Measurements from ENCODE around the gene FERMT1.
"Not testable (repeated sequence)": the region's sequence is repeated elsewhere in the genome, so short reads cannot be mapped to it uniquely, and the experiment has no call there.

FERMT1 gene

DNA sequence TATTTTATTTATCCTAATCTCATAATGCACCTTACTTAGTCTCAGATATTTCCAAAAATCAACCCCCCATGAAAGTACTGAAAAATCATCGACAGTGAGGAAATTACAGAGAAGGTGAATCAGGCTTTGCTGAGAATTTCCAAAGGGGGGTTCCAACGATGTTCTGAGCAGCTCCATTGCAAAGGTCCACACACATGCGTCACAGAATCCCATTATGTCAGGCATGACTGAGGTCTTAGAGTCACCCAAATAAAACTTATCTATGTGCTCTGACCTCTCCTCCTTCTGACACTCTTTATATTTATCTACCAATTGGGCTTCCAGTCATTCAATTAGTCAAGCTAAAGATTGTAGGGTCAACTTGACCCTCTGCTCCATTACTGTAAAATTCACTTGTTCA is 56.2 kb downstream of the FERMT1 start:
- no peak for DNase-seq

- DNase-seq: no peak
Measured at GRCh38 chr20:6061544-6061943, 61.3 kb downstream of the FERMT1 start.

- no peak for DNase-seq
Measured at GRCh38 chr20:6060213-6060612, 62.6 kb downstream of the FERMT1 start.

DNA sequence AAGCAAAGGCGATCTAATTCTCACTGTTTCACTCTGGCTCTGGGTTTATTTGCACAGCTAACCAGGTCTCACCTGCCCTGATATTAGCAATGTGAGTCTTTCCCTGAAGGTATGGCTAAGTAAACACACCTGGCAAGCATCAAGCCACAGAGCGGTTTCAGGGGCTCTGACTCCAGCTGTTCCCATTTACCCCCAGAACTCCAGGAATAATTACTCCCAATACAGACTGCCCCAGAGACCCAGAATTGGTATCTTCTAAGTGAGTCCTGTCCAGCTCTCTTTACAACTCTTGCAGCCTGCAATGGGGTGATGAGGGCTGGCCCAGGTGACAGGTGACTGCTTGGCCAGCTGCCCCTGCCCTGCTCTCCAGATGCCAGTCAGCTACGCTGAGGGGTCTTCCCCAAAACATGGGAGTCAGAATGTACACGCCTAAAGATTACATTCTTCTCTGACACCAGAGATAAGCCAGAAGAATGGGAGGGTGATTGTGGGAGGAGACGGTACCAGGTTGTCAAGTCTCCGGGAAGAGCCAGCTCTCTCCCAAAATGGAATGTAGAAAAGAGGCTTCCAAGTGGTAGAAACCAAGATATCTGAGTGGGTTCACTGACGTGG is 64.0 kb downstream of the FERMT1 start:
- no peak for DNase-seq

DNA sequence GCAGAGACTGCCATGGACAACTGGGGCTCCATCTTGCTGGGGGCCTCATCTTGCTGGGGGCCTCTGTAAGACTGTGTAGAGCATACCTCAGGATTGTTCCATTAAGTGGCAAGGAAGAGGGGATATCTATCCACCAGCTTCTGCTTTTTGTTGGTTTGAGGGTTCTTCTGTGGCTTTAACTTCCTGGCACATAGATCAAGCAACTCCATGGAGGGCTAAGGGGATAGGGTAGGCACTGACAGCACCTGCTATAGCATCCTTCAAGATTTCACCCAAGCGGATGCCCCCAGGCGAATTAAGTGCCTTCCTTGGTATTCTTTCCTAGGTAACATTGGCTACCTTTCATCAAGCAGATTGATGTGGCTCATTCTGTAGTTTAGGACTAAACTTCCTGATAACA is 65.1 kb downstream of the FERMT1 start:
- DNase-seq: no peak

GRCh38 chr20:6057139-6057538 is 65.7 kb downstream of the FERMT1 start:
- DNase-seq: no peak

DNA sequence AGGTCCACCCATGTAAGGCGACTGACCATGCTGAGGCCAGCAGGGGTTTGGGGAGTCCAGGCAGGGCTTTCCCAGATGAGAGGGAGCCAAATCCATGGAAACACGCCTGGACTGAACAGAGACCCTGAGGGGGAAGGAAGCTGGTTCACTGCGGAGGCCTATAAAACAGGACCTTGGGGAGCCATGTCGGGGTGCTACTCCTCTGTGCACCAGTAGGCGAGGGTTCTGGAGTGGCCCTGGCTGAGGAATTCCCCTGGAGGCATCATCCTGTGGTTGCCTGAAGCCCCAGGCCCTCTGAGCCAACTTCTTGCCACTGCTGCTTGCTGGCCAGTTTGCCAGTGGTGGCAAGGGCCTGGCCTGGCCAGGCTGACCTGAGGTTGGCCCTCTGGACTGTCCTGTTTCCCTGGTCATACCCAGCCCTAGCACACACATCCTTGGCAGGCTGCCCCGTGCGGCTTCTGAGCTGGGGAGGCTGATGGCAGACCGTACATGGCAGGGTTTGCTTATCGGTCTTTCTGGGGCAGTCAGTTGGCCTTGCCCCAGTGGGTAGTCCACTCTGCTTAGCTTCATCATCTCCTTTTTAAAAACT is 66.8 kb downstream of the FERMT1 start:
- DNase-seq: no peak

DNA sequence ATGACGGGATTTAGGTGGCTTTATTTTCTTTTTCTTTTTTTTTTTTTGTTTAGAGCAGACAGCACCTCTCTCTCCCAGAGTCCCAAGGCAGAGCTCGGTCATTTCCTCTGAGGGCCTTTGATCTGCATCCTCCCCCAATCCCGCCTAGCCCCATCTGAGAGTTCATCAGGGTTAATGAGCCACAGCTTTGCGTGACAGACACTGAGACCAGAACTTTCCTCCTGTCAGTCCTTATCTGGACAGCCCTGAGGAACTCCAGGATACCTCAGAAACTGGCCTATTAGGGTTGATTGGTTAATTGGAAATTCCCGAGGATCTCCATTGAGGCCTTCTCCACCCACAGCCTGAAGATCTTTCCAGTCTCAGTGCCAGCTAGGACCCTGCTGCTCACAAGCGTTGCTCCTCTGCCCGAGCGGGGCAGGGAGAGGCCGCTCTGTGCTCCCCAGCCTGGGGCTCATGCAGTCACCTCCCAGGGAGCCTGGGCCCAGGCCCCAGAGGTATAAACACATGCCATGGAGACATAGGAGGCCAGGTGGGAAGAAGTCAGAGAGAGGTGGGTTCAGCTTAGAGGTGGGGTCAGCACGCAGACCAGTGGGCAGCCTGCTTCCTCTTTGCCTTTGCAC is 67.6 kb downstream of the FERMT1 start:
- DNase-seq: no peak

DNA sequence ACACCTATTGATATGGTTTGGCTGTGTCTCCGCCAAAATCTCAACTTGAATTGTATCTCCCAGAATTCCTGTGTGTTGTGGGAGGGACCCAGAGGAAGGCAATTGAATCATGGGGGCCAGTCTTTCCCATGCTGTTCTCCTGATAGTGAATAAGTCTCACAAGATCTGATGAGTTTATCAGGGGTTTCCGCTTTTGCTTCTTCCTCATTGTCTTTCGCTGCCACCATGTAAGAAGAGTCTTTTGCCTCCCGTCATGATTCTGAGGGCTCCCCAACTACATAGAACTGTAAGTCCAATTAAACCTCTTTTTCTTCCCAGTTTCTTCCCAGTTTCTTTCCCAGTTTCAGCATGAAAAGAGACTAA is 68.2 kb downstream of the FERMT1 start:
- DNase-seq: not testable (repeated sequence)

GRCh38 chr20:6053776-6054688 is 68.8 kb downstream of the FERMT1 start, which contains the start of gene LRRN4:
Gene LRRN4, minus strand, starts transcription at chr20:6054060. Its CDS starts 1,261 bp downstream, at chr20:6052799.
- peak; percentile 60 for DNase-seq

- no peak for DNase-seq
Measured at GRCh38 chr20:6053064-6053775, 69.6 kb downstream of the FERMT1 start.

- no peak for DNase-seq
Measured at GRCh38 chr20:6051505-6051904, 71.3 kb downstream of the FERMT1 start.

- no peak for DNase-seq
Measured at GRCh38 chr20:6048391-6048790, 74.4 kb downstream of the FERMT1 start.

- DNase-seq: no peak
Measured at GRCh38 chr20:6046432-6046831, 76.4 kb downstream of the FERMT1 start.

GRCh38 chr20:6045566-6045965 is 77.3 kb downstream of the FERMT1 start:
- DNase-seq: no peak

DNA sequence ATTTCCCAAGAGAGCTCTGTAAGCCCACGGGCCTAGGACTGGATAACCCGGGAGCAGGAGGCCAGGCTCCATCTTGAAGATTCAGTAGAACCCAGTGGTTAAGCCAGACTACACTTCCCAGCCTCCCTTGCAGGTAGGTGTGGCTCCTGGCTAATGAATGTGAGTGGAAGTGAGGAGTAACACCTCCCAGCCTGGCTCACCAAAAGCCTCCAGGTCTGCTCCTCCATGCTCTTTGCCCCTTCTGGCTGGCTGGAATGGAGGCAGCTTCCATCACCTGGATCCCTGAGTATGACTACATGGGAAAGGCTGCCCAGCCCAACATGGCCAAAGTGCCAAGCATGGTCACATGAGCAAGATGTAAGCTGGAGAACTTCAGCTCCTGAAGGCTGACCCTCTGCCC is 78.7 kb downstream of the FERMT1 start:
- DNase-seq: no peak

DNA sequence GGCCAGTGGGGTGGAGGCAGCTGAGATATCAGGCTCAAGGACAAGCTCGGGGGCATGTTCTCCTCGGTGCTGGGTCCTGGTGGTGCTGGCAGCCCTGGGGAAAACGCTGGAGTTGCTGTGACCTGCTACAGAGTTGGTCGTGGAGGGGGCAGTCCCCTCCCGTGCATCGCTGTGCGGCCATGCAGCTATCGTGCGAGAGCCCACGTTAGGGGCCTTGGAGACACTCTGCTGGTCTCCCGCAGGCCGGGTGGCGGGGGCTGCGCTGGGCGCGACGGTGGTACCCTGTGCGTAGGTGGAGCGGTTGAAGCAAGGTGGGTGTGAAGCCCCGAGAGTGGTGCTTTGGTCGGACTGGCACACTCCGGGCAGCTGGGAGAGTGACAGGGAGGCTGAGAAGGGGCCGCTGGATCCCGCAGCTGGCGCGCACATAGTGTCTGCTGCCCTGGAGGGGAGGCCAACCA is 81.0 kb downstream of the FERMT1 start:
- DNase-seq: no peak

- no peak for DNase-seq
Measured at GRCh38 chr20:6040958-6041807, 81.6 kb downstream of the FERMT1 start.

GRCh38 chr20:6040540-6040939 is 82.3 kb downstream of the FERMT1 start:
- DNase-seq: no peak

GRCh38 chr20:6039766-6040165 is 83.1 kb downstream of the FERMT1 start:
- DNase-seq: no peak

DNA sequence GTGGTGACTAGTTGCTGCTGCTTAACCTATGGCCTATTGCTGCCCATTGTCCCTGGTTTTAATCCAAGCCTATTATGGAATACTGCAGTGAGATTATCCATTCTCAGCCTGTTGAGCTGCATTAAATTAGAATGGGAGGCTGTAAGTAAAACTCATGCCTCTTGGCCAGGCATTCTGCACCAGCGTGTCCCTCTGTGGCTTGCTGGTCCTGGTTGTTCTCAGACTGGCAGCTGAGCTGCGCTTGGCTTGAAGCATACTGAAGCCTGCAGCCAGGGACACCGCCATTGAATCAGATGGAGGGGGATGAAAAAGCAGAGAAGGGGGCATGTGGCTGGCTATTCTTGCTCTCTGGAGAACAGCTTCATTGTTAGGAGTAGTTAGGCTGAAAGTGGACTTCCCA is 84.6 kb downstream of the FERMT1 start:
- DNase-seq: no peak

DNA sequence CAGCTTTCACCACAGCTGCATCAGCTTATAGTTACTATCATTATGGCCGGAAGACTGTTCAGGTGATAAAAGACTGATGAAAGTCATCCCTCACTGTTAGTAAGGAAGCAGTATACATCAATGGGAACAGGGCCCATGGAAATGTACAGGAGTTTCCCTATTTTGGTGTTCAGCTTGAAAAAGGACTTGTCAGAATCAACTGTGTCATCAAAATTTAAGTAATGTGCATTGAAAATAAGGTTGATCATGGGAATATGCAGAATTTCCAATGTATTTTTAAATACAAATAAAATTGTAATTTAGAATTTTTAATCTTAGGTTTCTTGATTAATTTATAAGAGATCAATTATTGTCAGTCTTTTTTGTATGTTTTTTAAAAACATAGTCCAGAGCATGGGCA is 85.7 kb downstream of the FERMT1 start:
- DNase-seq: no peak

Data from NCI-H2107 (cell line).